ENCODE data around the gene FREM1.
"Not testable (repeated sequence)": the region's sequence is repeated elsewhere in the genome, so short reads cannot be mapped to it uniquely, and the experiment has no call there.

Gene FREM1

GRCh38 chr9:14932641-14933040 lies 22.4 kb upstream of the FREM1 start:
- no peak for DNase-seq (ENCODE audit: extremely low spot score)
- CTCF ChIA-PET, result no interaction called here
- no peak for TF ChIP-seq FOXM1 (IDR thresholded peaks at IDR 0.05; ENCODE audit: borderline replicate concordance)
- TF ChIP-seq BHLHE40 (IDR thresholded peaks at IDR 0.05; ENCODE audit: borderline replicate concordance), result no peak
- TF ChIP-seq ELF4 (IDR thresholded peaks at IDR 0.05), result no peak
- TF ChIP-seq NFRKB (IDR thresholded peaks at IDR 0.05), result no peak
- TF ChIP-seq FOXK2 (IDR thresholded peaks at IDR 0.05), result no peak
- no peak for TF ChIP-seq LEF1 (IDR thresholded peaks at IDR 0.05; ENCODE audit: borderline replicate concordance)
- TF ChIP-seq TARDBP (IDR thresholded peaks at IDR 0.05), result no peak
- no peak for TF ChIP-seq ARNT (IDR thresholded peaks at IDR 0.05)
- no peak for TF ChIP-seq PKNOX1 (IDR thresholded peaks at IDR 0.05)
- TF ChIP-seq SP1 (IDR thresholded peaks at IDR 0.05), result no peak
- no peak for TF ChIP-seq FOXA1 (IDR thresholded peaks at IDR 0.05)
- no peak for TF ChIP-seq HDGF (IDR thresholded peaks at IDR 0.05; ENCODE audit: borderline replicate concordance)
- no peak for TF ChIP-seq L3MBTL2 (conservative IDR thresholded peaks at IDR 0.05)
- TF ChIP-seq ZNF384 (IDR thresholded peaks at IDR 0.05), result no peak
- no peak for TF ChIP-seq CTBP1 (IDR thresholded peaks at IDR 0.05; ENCODE audit: borderline replicate concordance)
- no peak for TF ChIP-seq SUZ12 (IDR thresholded peaks at IDR 0.05)
- POLR2A ChIA-PET, result no interaction called here

- DNase-seq (ENCODE audit: extremely low spot score), result no peak
These were observed 22.0 kb upstream of the FREM1 start for GRCh38 chr9:14932231-14932630.

GRCh38 chr9:14926941-14927624 lies 16.9 kb upstream of the FREM1 start:
- POLR2A ChIA-PET, result no interaction called here
- TF ChIP-seq ZNF384 (IDR thresholded peaks at IDR 0.05), result no peak
- no peak for DNase-seq (ENCODE audit: extremely low spot score)
- CTCF ChIA-PET, result no interaction called here

More at GRCh38 chr9:14932231-14932630, 22.0 kb upstream of the FREM1 start:
- CTCF ChIA-PET, result no interaction called here
- no peak for TF ChIP-seq SP1 (IDR thresholded peaks at IDR 0.05)
- TF ChIP-seq TARDBP (IDR thresholded peaks at IDR 0.05), result no peak
- no peak for TF ChIP-seq HDGF (IDR thresholded peaks at IDR 0.05; ENCODE audit: borderline replicate concordance)
- no peak for TF ChIP-seq FOXM1 (IDR thresholded peaks at IDR 0.05; ENCODE audit: borderline replicate concordance)
- TF ChIP-seq FOXA1 (IDR thresholded peaks at IDR 0.05), result no peak
- POLR2A ChIA-PET, result no interaction called here

- POLR2A ChIA-PET, result no interaction called here
- DNase-seq (ENCODE audit: extremely low spot score), result no peak
- CTCF ChIA-PET, result no interaction called here
- TF ChIP-seq L3MBTL2 (conservative IDR thresholded peaks at IDR 0.05) (no peak), PKNOX1 (IDR thresholded peaks at IDR 0.05) (no peak), SP1 (IDR thresholded peaks at IDR 0.05) (no peak), ZNF384 (IDR thresholded peaks at IDR 0.05) (no peak), FOXK2 (IDR thresholded peaks at IDR 0.05) (no peak), LEF1 (IDR thresholded peaks at IDR 0.05; ENCODE audit: borderline replicate concordance) (no peak), FOXM1 (IDR thresholded peaks at IDR 0.05; ENCODE audit: borderline replicate concordance) (no peak), FOXA1 (IDR thresholded peaks at IDR 0.05) (no peak), ELF4 (IDR thresholded peaks at IDR 0.05) (no peak), SUZ12 (IDR thresholded peaks at IDR 0.05) (no peak), ARNT (IDR thresholded peaks at IDR 0.05) (no peak), NFRKB (IDR thresholded peaks at IDR 0.05) (no peak), BHLHE40 (IDR thresholded peaks at IDR 0.05; ENCODE audit: borderline replicate concordance) (no peak), TARDBP (IDR thresholded peaks at IDR 0.05) (no peak), HDGF (IDR thresholded peaks at IDR 0.05; ENCODE audit: borderline replicate concordance) (no peak)
These were observed 14.3 kb upstream of the FREM1 start for GRCh38 chr9:14924230-14925219.

GRCh38 chr9:14923701-14924100 lies 13.5 kb upstream of the FREM1 start:
- POLR2A ChIA-PET, result no interaction called here
- no peak for TF ChIP-seq L3MBTL2 (conservative IDR thresholded peaks at IDR 0.05)
- TF ChIP-seq ELF4 (IDR thresholded peaks at IDR 0.05), result no peak
- TF ChIP-seq NFRKB (IDR thresholded peaks at IDR 0.05), result no peak
- TF ChIP-seq FOXK2 (IDR thresholded peaks at IDR 0.05), result no peak
- TF ChIP-seq ARNT (IDR thresholded peaks at IDR 0.05), result no peak
- no peak for TF ChIP-seq HDGF (IDR thresholded peaks at IDR 0.05; ENCODE audit: borderline replicate concordance)
- TF ChIP-seq LEF1 (IDR thresholded peaks at IDR 0.05; ENCODE audit: borderline replicate concordance), result no peak
- no peak for TF ChIP-seq FOXM1 (IDR thresholded peaks at IDR 0.05; ENCODE audit: borderline replicate concordance)
- CTCF ChIA-PET, result no interaction called here
- no peak for DNase-seq (ENCODE audit: extremely low spot score)

- CTCF ChIA-PET; DNase-seq (ENCODE audit: extremely low spot score); POLR2A ChIA-PET: not testable (repeated sequence)
These were observed 10.6 kb upstream of the FREM1 start for GRCh38 chr9:14920805-14921204.

GRCh38 chr9:14913366-14913765 lies 3.1 kb upstream of the FREM1 start:
- ChIA-PET CTCF (no interaction called here), POLR2A (no interaction called here)
- TF ChIP-seq CTBP1 (IDR thresholded peaks at IDR 0.05; ENCODE audit: borderline replicate concordance) (no peak), TARDBP (IDR thresholded peaks at IDR 0.05) (no peak), SUZ12 (IDR thresholded peaks at IDR 0.05) (no peak), ELF4 (IDR thresholded peaks at IDR 0.05) (no peak), L3MBTL2 (conservative IDR thresholded peaks at IDR 0.05) (no peak), FOXK2 (IDR thresholded peaks at IDR 0.05) (no peak), NFRKB (IDR thresholded peaks at IDR 0.05) (no peak), LEF1 (IDR thresholded peaks at IDR 0.05; ENCODE audit: borderline replicate concordance) (no peak), ARNT (IDR thresholded peaks at IDR 0.05) (no peak), BHLHE40 (IDR thresholded peaks at IDR 0.05; ENCODE audit: borderline replicate concordance) (no peak), PKNOX1 (IDR thresholded peaks at IDR 0.05) (no peak), FOXM1 (IDR thresholded peaks at IDR 0.05; ENCODE audit: borderline replicate concordance) (no peak), SP1 (IDR thresholded peaks at IDR 0.05) (no peak)

More at GRCh38 chr9:14913366-14913765, 3.1 kb upstream of the FREM1 start:
- DNase-seq (ENCODE audit: extremely low spot score), result no peak

Measured in HEK293T (cell line).